GM19452 (cell line): ENCODE data around the gene DSCAM.
"Not testable (repeated sequence)": the region's sequence is repeated elsewhere in the genome, so short reads cannot be mapped to it uniquely, and the experiment has no call there.

Source experiments
- ATAC-seq: cut with Tn5 transposase; IDR thresholded peaks from one replicate; pipeline ENCODE4 v1.9.1; 2021; ENCODE audit not compliant: unreplicated experiment

DSCAM gene, protein sequence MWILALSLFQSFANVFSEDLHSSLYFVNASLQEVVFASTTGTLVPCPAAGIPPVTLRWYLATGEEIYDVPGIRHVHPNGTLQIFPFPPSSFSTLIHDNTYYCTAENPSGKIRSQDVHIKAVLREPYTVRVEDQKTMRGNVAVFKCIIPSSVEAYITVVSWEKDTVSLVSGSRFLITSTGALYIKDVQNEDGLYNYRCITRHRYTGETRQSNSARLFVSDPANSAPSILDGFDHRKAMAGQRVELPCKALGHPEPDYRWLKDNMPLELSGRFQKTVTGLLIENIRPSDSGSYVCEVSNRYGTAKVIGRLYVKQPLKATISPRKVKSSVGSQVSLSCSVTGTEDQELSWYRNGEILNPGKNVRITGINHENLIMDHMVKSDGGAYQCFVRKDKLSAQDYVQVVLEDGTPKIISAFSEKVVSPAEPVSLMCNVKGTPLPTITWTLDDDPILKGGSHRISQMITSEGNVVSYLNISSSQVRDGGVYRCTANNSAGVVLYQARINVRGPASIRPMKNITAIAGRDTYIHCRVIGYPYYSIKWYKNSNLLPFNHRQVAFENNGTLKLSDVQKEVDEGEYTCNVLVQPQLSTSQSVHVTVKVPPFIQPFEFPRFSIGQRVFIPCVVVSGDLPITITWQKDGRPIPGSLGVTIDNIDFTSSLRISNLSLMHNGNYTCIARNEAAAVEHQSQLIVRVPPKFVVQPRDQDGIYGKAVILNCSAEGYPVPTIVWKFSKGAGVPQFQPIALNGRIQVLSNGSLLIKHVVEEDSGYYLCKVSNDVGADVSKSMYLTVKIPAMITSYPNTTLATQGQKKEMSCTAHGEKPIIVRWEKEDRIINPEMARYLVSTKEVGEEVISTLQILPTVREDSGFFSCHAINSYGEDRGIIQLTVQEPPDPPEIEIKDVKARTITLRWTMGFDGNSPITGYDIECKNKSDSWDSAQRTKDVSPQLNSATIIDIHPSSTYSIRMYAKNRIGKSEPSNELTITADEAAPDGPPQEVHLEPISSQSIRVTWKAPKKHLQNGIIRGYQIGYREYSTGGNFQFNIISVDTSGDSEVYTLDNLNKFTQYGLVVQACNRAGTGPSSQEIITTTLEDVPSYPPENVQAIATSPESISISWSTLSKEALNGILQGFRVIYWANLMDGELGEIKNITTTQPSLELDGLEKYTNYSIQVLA (N-terminal part only)

DNA sequence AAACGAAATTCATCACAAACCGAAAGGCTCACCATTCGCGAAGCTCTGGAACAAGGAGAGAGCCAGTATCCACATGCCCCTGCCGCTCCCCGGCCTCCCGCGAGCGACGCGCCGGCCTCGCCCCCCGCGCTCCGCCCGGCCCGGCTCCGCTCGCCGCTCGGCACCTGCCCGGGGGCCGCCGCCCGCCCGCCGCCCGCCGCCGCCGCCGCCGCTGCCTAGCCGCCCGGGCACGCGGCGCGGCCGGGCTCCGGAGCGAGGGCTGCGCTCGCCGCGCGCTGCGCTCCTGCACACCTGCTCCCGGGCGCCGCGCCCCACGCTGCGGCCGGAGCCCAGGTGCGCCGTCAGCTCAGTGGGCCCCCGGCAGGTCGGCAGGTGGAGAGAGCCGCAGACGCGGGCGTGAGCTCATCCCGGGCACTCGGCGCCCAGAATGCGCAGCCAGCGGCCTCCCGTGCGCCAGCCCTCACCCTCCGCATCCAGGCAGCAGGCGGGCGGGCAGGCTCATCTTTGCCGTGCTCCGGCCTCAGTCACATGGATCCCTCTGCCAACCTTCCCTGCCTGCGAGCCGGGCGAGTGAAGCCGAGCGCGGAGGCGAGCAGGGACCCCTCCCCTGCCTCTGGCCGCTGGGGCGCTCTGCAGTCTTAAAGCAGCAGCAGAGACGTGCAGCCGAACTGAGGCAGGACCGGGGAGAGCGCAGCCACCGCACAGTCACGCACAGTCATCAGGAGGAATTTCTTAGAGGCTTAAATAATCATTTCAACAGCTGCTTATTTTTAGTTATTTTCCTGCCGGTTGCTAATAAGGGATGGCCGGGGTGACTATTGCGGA, at the start of gene DSCAM:
Gene DSCAM (minus strand): TSS at position 572 of the 825 bp plus-strand sequence. CDS start 497 bp downstream, at position 75.
- no peak for ATAC-seq

DNA sequence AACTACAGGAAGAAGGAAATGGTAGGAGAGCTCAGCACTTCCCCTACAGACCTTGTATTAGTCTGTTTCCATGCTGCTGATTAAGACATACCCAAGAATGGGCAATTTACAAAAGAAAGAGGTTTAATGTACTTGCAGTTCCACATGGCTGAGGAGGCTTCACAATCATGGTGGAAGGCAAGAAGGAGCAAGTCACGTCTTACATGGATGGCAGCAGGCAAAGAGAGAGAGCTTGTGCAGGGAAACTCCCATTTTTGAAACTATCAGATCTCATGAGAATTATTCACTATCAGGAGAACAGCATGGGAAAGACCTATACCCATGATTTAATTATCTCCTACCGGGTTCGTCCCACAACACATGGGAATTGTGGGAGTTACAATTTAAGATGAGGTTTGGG, 48.7 kb upstream of the DSCAM start:
- not testable (repeated sequence) for ATAC-seq

DNA sequence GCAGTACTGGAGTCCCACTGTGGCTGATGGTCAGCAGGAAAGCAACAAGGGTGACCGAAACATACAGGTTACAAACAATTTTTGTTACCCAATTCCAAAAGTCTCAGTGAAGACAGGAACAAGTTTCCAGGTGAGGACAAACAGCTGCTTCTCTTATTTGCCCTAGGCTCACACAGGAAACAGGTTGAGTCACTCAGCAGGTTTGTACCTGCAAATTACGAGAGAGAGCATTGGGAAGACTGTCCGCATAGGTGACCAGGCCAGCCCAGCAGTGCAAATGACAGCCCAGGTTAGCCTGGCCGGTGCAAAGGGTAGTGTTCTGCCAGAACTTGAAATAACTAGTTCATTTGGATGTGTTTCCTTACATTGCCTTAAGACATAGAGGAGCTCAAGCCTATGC, 40.0 kb upstream of the DSCAM start:
- ATAC-seq, result no peak

DNA sequence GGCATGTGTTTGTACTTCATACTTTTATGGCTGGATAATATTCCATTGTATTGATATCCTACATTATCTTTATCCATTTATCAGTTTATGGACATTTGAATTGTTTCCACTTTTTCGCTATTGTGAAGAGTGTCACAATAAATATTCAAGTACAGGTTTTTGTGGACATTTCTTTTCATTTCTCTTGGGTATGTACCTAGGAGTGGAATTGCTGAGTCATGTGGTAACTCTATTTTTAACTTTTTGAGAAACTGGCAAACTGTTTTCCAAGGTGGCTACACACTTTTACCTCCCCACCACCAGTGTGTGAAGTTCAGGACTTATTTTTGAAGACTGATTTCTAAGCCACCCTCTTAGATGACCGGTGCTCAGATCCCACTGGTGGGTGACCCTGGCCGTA, 39.0 kb upstream of the DSCAM start:
- ATAC-seq, result no peak

DNA sequence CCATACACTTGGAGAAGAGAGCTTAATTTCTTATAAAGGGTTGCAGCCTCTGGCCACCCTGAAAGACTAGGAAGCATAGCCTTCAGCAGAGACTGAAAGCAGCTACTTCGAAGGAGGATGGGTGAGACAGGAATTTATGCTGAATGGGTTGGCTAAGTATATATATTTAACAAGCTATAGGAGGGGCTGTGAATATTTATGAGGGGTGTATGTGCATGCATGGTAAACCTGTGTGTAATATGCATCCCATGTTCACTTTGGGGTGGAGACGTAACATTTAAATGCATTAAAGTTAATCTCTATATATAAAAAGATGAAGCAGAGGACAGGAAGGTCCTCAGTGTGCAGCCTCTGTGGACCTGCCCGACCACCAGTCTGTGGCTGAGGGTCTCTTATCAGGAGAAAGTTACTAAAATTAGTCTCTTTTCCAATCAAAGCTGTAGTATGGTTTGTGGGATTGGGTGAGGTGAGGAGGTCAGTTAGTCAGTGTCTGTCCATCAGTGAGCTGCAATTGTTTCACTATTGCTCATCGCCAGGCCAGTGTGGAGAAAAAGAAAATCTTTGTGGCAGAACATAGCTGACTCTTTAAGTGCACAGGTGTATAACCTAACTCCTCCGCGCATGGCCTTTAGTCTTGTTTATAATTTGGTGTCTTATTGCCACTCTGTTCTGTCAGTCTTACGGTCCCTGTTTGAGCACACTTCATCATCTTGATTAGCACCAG, 35.4 kb upstream of the DSCAM start:
- ATAC-seq, result no peak

DNA sequence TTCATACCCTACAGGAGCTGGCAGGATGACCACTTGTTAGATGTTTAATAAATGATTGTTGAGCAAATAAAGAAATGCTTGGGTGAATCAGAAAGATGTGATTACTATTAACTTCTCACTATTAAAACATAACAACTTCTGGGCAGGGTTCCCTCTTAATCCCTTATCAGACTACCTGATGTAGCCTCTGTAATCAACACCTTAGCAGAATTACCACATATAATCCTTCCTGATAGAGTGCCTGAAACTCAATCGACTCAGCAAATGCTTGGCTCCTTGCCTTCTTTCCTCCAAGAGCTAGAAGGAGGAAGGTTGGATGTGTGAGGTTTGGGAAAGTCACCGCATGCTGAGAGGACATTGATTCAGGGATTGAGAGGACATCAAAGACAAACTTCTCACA, 34.8 kb upstream of the DSCAM start:
- no peak for ATAC-seq

DNA sequence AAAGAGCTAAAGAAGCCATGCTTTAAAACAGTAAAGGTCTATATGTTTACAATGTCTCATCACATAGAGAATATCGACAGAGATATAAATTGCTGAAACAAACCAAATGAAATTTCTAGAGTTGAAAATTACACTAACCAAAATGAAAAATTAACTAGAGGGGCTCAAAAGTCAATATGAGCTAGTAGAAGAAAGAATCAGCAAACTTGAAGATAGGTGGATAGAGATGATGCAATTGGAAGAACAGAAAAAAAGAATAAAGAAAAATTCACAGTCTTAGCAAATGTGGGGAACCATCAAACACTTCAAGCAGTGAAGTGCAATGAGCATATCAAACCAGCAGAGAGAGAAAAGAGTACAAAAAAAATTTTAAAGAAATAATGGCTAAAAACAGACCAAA, 24.1 kb upstream of the DSCAM start:
- ATAC-seq, result no peak

DNA sequence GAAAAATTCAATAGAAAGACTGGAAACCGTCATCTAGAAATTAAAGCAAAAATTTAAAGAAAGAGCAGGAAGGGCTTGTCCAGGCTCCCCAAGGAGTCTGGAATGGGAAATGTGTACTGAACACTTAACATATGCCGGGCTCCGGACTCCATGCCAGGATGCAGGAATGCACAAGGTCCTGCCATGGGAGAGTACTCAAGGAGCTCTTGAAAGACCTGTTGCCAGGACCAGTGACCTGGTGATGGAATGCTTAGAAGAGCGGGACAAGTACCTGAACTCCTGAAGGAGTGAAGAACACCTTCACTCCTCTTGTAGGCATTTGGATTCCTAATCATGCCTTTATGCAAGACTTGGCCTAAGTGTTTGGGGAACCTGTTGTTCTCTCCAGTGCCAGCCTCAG, 16.9 kb upstream of the DSCAM start:
- no peak for ATAC-seq

DNA sequence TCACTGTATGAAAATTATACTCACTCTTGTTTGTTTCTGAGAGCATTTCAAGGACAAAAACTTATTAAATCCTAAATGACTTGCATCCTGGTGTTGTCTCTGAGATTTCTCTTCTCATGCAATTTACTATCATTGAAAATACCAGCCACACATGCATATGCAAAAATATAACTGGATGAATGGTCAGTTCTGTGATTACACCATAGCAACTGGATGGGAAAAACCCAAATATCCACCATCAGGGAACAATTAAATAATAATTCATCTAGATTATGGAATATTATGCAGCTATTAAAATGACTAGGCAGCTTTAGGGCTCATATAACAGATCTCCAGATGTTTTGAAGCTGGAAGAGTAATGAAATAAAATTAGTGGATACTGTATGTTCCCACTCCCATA, 11.6 kb upstream of the DSCAM start:
- no peak for ATAC-seq

DNA sequence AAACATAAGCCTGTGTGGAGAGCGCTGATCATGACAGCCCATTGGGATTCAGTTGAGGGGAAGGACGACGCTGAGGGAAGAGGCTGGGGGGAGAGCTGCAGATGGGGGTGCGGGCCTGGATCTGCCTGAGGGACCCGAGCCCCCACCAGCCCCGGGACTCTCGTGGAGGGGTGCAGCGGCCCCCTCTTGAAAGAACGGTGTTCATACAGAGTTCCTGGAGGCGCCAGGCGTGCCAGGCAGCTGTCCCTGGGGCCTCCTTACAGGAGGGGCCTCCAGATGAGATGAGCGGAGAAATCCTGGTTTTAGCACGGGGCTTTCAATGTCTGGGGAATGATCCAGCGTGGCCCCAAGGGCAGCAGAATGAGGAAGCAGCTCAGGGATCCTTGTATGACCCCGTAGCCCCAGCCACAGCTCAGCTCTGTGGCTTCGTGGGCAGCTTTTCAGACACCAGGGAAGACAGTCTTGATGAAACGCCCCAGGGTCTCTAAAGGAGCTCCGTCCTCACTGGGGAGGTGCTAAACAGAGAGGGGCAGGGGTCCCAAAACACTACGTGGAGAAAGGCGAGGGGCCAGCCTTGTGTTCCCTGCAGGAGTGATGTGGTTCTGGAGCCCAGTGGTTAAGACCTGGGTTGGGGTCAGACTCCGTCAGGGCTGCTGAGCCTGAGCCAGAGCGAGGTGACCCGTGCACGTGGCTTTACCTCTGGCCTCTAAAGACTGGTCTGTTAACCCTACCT, 7.2 kb upstream of the DSCAM start:
- no peak for ATAC-seq

DNA sequence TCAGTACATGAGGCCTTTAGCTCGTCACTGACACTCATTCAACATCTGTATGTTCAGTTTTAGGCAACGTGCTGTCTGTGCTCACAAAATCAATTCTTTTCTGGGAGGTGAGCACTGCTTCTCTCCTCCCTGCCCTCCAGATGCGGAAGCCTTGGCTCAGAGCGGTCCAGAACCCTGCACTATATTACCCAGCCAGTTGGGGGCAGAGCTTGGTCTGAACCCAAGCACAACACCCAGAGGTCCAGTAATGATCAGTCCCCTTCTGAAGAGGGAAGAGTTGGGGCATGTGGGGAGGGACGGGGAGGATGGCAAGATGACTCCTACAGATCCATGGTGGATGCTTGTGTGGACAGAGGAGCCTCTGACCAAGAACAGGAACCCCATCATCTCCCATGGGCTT, 5.6 kb upstream of the DSCAM start:
- ATAC-seq, result no peak

DNA sequence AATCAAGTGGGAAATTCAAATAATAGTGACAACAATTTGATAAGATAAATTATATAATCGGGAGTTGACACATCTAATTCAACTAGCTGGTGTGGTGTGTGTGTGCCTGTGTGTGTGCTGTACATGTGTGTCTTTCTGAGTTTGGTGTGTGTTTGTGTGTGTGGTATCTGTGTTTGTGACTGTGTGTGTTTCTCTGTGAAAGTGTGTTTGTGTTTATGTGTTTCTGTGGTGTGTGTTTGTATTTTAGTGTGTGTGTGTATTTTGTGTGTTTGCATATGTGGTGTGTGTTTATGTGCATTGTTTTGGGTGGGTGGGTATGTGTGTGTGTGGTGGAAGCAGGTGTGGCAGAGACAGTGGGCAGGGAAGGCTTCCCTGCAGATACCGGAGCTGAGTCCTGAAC, 4.8 kb upstream of the DSCAM start:
- no peak for ATAC-seq

DNA sequence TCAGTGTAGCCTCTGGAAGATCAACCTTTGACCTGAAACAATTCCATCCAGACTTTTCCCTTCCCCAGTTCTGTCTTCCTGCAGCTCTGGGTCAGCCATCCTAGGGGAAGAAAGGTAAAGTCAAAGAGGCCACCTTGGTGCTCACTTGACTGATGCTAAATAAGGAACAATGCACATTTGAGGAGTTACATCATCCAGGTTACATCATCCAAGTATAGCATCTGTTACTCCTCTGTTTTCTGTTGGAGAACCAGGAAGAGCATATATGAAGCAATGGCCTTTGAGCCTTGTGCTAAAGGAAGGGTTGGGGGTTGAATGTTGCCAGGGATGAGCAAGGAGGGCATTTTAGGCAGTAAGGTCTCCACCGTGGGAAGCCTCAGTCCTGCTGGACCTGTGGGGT, 3.1 kb upstream of the DSCAM start:
- no peak for ATAC-seq

DNA sequence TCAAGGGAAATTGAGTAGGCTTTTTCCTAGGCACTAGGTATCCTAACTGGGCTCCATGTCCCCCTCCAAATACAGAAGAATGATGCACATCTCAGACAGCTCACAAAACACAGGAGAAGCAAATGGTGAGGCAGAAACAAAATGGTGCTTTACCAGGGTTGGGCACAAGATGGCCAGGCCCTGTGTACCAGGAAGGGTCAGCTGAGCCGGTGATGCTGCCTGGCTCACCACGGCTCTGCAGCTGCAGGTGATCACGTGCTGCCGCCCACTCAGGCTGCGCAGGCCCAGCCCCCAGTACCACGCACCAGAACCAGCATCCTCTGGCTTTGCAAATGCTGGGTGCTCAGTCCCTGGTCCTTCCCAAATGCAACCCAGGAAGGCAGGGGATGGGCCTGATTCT, 993 bp upstream of the DSCAM start:
- no peak for ATAC-seq

DNA sequence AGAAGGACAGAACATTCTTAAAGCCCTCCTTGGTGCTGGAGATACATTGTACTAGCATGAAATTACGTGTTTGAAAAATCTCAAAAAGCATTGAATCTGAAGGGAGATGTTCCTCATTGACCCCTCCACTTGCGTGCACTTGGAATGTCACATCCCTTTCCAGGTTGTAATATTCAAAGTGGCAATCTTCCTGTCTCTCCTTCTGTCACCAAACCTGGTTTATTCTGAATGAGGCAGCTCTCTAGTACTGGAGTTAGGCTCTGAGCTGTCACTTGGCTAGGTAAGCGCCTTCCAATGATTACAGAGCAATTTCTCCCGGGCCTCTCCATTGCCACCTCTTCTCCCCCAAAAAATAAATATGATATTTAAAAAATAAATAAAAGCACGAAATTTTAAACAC, 855 bp downstream of the DSCAM start:
- no peak for ATAC-seq

DNA sequence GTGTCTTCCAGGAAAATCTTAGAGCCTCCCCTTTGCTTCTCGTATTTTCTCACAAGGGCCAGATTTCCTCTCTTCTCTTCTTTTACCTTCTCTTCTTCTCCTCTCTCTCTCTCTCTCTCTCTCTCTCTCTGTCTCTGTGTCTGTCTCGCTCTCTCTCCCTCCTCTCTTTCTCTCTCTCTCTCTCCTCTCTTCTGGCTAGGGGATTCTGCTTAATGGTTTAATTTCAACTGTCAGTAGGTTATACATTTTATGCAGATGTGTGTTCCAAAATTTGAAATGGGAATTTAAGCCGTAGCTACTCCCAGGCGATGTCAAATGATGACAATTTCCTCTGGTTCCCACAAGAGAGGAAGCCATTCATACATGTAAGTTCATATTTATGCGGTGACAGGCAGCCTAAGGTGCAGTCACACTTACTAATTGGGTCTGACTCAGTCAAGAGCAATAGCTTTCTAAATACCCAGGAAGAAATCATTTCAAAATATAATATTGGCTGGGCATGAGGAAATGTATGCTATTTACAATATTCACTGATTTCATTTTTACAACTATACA, 1.4 kb downstream of the DSCAM start:
- ATAC-seq, result no peak

DNA sequence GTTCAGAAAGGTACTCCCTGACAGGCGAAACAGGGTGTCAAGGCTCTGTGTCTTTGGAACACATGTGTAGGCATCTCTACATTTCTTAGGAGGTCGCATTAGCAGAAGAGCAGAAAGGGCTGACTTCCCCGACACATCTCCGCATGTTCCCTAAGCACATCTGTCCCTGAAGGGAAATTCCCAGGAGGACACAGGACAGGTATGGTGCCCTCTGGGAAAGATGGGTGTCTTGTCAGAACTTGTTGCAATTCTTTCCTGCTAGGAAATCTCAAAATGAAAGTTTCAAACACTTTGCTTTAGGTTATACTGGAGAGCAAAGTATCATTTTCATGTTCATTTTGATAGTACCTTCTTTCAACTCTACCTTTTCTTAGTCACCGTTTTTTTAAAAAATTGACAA, 2.0 kb downstream of the DSCAM start:
- no peak for ATAC-seq

DNA sequence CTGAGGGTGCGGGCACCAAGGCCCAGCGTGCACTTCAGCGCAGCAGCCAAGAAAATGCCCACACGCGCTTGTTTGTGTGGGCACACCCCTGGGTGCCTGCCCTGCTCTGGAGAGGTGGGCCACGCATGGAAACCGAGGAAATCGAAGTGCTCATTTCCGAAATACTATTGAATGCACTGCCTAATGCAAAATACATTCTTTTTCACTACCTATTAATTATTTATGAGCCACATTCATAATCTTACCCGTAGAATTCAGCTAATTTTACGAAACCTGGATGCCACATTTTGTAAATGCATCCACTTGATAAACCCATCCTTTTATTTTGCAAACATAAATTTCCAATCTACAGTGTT, 4.8 kb downstream of the DSCAM start:
- no peak for ATAC-seq

DNA sequence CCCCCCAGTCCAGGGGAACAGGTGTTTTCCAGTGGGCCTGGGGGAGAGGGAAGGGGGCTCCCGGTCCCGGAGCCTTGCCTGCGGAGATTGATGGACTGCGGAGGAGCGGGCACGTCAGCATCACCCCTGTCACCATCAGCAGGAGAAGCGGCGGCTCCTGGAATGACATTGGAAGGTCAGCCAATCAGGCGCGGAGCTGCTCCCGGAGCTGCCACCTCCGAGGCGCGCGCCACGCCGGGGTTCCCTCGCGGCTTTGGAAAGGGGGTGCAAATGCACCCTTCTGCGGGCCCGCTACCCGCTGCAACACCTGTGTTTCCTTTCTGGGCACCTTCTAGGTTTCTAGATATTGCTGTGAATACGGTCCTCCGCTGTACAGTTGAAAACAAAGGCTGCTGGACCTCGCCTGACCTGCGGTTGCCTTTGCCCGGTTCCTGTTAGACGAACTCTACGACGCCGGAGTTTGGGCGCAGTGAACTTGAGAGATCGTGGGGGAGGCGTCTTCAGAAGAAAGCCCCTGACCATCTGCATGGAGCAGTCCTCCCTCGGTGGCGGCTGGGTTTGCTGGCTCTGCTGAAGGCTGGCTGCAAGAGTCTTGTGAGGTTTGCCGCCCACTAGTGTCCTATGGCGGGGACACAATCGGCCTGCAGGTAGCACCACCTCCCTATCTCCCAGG, 5.3 kb downstream of the DSCAM start:
- ATAC-seq, result no peak
